Esophagus squamous epithelium (tissue), 4 donors: ENCODE data around the gene RAB38.

Experiments
- CTCF ChIP-seq, 6 experiments: fragments of 450-650 bp in 4 of 6; fragments of 200-600 bp in 2 of 6; sonication (generic) in 2 of 6; IDR thresholded peaks; one replicate each; pipeline ENCODE4 v1.5.1; 2016 to 2019; ENCODE audit warnings: antibody characterized with exemption in 6 of 6, mild to moderate bottlenecking in 4 of 6, moderate library complexity in 4 of 6
- POLR2A ChIP-seq, 4 donors: fragments of 450-650 bp; IDR thresholded peaks; one replicate each; pipeline ENCODE4 v1.6.1; 2017; ENCODE audit warnings: antibody characterized with exemption in 4 of 4, mild to moderate bottlenecking in 4 of 4, moderate library complexity in 3 of 4

- no peak for TF ChIP-seq CTCF (IDR thresholded peaks at IDR 0.05)
- TF ChIP-seq POLR2A (IDR thresholded peaks at IDR 0.05), result no peak
Measured at GRCh38 chr11:88115828-88116755, 59.2 kb downstream of the RAB38 start.
